Left lung (tissue), 10 donors: ENCODE measurements around the gene TPSD1. TPM values are rescaled to one million over a fixed set of nuclear protein-coding genes. Genes with fewer than 3 reads are reported as not detected.

Experiments
- ATAC-seq: fragments of 200-7000 bp; cut with Tn5 transposase; one replicate; pipeline ENCODE4 v1.9.1; 2020; ENCODE audit warnings: moderate library complexity
- DNase-seq, 4 donors: peaks; one replicate each; pipeline ENCODE4 v3.0.0-alpha.2; 2013 to 2020
- H3K27ac ChIP-seq, 2 donors: fragments of 200-600 bp; sonication (generic) in 1 of 2; one replicate each; pipeline versions ENCODE4 v1.5.0 to v1.8.0; 2020 to 2021
- H3K27me3 ChIP-seq, 2 donors: fragments of 200-600 bp; sonication (generic) in 1 of 2; one replicate each; pipeline versions ENCODE4 v1.5.0 to v1.8.0; 2020 to 2021
- H3K36me3 ChIP-seq, 2 donors: fragments of 200-600 bp; sonication (generic) in 1 of 2; one replicate each; pipeline versions ENCODE4 v1.5.0 to v1.8.0; 2020 to 2021
- H3K4me1 ChIP-seq, 2 donors: fragments of 200-600 bp; one replicate each; pipeline ENCODE4 v1.8.0; 2021
- H3K4me3 ChIP-seq, 2 donors: fragments of 200-600 bp; sonication (generic) in 1 of 2; one replicate each; pipeline versions ENCODE4 v1.5.0 to v1.8.0; 2020 to 2021; ENCODE audit warnings: mild to moderate bottlenecking in 1 of 2
- H3K9me3 ChIP-seq, 2 donors: fragments of 200-600 bp; sonication (generic) in 1 of 2; one replicate each; pipeline versions ENCODE4 v1.5.0 to v1.8.0; 2020 to 2021
- intact Hi-C, 2 donors: fragments of 100-400 bp; cut with DNase I; formaldehyde crosslinking; loops; one replicate each; pipeline versions ENCODE4 v1.11.2 to v1.14.2; 2022
- polyA plus RNA-seq, 6 donors: library from polyadenylated mRNA; unstranded; fragments of 120-200 nt; gene quantifications; one replicate each; pipeline ENCODE4 v1.2.1, GENCODE V29; 2013; ENCODE audit not compliant: insufficient read length in 6 of 6
- total RNA-seq, 2 donors: library from RNA; stranded (reverse); fragmentation: NEBNext Ultra II Directional; extraction: Animal tissue kit (Norgen Biotek cat#: 25700); gene quantifications; one replicate each; pipeline ENCODE4 v1.2.1, GENCODE V29; 2021
- TF ChIP-seq, protein P1 (sequence below), 2 donors: fragments of 200-600 bp; sonication (generic) in 1 of 2; IDR thresholded peaks; one replicate each; pipeline versions ENCODE4 v1.5.0 to v1.8.0; 2021; ENCODE audit warnings: antibody characterized with exemption in 2 of 2
- donor health status: DM: no; HTN: yes; CAD: no.
- donor health status: DM: no; HTN: no; CAD: no.

The TPSD1 gene
- total and polyA plus RNA-seq, 8 donors: 0.37 TPM; not detected in 7

DNA sequence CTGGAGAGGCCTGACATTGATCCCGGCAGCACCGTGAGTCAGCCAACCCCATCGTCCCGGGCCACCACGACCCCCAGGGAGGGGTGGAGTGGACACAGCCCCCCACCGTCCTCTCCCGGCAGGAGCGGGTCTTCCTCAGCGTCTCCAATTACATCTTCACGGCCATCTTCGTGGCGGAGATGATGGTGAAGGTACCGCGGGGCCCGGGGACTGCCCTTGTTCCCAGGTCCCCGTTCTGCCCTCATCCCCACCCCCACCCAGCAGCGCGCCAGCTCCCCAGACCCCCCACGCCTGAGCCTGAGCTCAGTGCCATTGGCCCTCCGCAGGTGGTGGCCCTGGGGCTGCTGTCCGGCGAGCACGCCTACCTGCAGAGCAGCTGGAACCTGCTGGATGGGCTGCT is 45.4 kb upstream of the TPSD1 start:
- Histone ChIP-seq H3K4me3 (no peak overlapping the region), H3K4me1 (no peaks in the 10 kb centered on the region), H3K27me3 (peaks cover 0 to 33% of the 10 kb centered on the region in 2 donors), H3K36me3 (no peaks in the 10 kb centered on the region), H3K9me3 (no peaks in the 10 kb centered on the region), H3K27ac (no peak overlapping the region)
- TF ChIP-seq, protein P1, sequence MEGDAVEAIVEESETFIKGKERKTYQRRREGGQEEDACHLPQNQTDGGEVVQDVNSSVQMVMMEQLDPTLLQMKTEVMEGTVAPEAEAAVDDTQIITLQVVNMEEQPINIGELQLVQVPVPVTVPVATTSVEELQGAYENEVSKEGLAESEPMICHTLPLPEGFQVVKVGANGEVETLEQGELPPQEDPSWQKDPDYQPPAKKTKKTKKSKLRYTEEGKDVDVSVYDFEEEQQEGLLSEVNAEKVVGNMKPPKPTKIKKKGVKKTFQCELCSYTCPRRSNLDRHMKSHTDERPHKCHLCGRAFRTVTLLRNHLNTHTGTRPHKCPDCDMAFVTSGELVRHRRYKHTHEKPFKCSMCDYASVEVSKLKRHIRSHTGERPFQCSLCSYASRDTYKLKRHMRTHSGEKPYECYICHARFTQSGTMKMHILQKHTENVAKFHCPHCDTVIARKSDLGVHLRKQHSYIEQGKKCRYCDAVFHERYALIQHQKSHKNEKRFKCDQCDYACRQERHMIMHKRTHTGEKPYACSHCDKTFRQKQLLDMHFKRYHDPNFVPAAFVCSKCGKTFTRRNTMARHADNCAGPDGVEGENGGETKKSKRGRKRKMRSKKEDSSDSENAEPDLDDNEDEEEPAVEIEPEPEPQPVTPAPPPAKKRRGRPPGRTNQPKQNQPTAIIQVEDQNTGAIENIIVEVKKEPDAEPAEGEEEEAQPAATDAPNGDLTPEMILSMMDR (IDR thresholded peaks at IDR 0.05): no peak
- intact Hi-C loops: no loop called here
- DNase-seq (no peak), ATAC-seq (no peak)

DNA sequence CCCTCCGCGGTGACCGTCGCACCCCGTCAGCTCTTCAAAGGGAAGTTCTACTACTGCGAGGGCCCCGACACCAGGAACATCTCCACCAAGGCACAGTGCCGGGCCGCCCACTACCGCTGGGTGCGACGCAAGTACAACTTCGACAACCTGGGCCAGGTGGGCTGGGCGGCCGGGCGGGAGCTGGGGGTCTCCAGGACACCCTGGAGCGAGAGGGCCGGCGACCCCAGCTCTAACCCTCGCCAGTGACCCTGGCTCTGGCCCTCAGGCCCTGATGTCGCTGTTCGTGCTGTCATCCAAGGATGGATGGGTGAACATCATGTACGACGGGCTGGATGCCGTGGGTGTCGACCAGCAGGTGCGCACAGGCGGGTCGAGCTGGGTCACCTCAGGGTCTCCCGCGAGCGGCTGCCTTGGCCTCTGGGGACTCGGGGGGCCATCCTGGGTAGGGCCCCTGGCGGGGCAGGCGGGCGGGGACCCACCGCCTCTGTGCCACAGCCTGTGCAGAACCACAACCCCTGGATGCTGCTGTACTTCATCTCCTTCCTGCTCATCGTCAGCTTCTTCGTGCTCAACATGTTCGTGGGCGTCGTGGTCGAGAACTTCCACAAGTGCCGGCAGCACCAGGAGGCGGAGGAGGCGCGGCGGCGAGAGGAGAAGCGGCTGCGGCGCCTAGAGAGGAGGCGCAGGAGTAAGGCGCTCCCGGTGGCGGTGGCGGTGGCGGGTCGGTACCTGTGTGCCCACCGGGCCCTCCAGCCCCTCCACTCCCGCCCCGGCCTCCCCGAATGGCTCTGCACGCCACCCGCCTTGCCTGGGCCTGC is 44.2 kb upstream of the TPSD1 start:
- Histone ChIP-seq H3K4me1 (no peaks in the 10 kb centered on the region), H3K36me3 (no peaks in the 10 kb centered on the region), H3K4me3 (no peak overlapping the region), H3K27ac (no peak overlapping the region), H3K27me3 (peaks cover 0 to 32% of the 10 kb centered on the region in 2 donors), H3K9me3 (no peaks in the 10 kb centered on the region)
- TF ChIP-seq, protein P1 (IDR thresholded peaks at IDR 0.05): no peak
- no peak for DNase-seq
- intact Hi-C loops: no loop called here
- ATAC-seq: no peak

DNA sequence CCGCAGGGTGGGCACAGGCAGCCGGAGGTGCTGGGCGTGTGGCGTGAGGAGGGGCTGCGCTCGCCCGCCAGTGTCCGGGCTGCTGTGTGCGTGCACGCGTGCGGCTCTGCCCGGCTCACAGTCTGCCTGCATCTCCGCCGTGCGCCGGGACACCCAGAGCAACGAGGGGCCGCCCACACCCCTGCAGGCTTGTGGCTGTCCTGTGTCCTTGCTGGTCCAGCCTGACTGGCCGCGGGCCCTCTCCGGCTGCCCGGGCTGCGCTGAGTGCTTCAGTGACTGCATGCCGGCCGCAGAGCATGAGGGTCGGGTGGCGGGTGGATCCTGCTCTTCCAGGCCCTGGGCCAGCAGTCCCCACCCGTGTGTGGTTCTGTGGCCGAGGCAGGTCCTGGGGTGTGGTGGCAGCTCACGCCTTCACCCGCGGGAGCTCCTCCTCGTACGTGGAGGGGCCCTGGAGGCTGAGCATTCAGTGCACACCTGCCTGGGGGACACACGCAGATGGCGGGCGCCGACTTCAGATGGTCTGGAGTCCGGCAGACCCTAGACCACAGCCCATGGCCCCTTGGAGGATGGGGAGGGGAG is 43.2 kb upstream of the TPSD1 start:
- no peak overlapping the region for H3K4me3 ChIP-seq
- peaks cover 0 to 29% of the 10 kb centered on the region in 2 donors for H3K27me3 ChIP-seq
- intact Hi-C loops: no loop called here
- H3K4me1 ChIP-seq: no peaks in the 10 kb centered on the region
- H3K27ac ChIP-seq: no peak overlapping the region
- H3K36me3 ChIP-seq: no peaks in the 10 kb centered on the region
- H3K9me3 ChIP-seq: no peaks in the 10 kb centered on the region
- TF ChIP-seq, protein P1 (IDR thresholded peaks at IDR 0.05): no peak
- DNase-seq (no peak), ATAC-seq (no peak)

DNA sequence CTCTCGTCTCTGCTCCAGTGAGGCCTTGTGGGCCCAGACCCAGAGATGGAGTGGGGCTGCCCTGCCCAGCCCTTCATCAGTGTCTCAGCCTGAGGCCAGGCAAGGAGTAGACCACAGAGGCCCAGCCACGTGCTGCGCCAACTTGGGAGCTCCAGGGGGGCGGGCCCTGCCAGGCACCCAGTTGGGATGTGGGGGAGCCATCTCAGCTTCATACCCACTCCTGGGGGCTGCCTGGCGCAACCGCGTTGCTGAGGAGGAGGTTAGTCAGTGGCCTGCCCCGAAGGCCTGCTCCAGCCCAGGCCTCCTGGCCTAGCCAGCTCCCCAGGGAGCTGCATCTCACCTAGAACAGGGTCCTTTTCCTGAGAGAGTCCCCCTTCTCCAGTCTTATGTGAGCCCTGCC is 42.6 kb upstream of the TPSD1 start:
- ATAC-seq (no peak), DNase-seq (no peak)
- no peaks in the 10 kb centered on the region for H3K9me3 ChIP-seq
- H3K27ac ChIP-seq: no peak overlapping the region
- H3K36me3 ChIP-seq: no peaks in the 10 kb centered on the region
- H3K4me1 ChIP-seq: no peaks in the 10 kb centered on the region
- intact Hi-C loops: no loop called here
- peaks cover 0 to 25% of the 10 kb centered on the region in 2 donors for H3K27me3 ChIP-seq
- TF ChIP-seq, protein P1 (IDR thresholded peaks at IDR 0.05): no peak
- no peak overlapping the region for H3K4me3 ChIP-seq

DNA sequence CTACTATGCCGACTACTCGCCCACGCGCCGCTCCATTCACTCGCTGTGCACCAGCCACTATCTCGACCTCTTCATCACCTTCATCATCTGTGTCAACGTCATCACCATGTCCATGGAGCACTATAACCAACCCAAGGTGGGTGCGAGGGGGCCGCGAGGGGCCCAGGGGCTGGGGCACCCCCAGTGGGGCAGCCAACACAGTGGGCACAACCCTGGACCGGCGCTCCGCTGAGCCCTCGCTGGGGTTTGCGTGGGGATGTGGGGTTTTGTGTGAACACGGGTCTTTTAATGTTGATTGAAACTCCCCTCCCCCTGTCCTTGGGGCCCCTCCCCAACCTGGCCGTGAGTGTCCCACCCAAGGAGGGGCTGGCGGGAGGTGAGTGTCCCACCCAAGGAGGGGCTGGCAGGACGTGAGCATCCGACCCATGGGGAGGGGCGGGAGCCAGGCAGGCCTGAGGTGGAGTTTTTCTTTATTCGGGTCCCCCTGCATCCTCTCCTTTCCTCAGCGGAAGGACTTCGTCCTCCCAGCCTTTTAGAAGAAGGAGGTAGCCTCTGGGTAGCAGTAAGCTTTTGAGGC is 42.0 kb upstream of the TPSD1 start:
- Histone ChIP-seq H3K36me3 (no peaks in the 10 kb centered on the region), H3K4me3 (no peak overlapping the region), H3K27me3 (peaks cover 0 to 25% of the 10 kb centered on the region in 2 donors), H3K4me1 (no peaks in the 10 kb centered on the region), H3K27ac (no peak overlapping the region), H3K9me3 (no peaks in the 10 kb centered on the region)
- no peak for DNase-seq
- ATAC-seq: no peak
- TF ChIP-seq, protein P1 (IDR thresholded peaks at IDR 0.05): no peak
- intact Hi-C loops: no loop called here
